K562 (cell line): ENCODE results near the gene ADSS1. TPM values are rescaled to one million over a fixed set of nuclear protein-coding genes. Genes with fewer than 3 reads are reported as not detected.
"Not testable (repeated sequence)": the region's sequence is repeated elsewhere in the genome, so short reads cannot be mapped to it uniquely, and the experiment has no call there.

ENCODE experiments used
- ATF7 ChIP-seq: fragments of 450-650 bp; IDR thresholded peaks from 2 replicates; pipeline ENCODE4 v1.7.1; 2014; ENCODE audit warnings: mild to moderate bottlenecking, moderate library complexity
- BCLAF1 ChIP-seq, 2 experiments: fragments of 450-650 bp in 1 of 2; IDR thresholded peaks; 2 replicates each; pipeline ENCODE4 v1.6.1; 2011 to 2017; ENCODE audit warnings: low read depth in 2 of 2, antibody characterized with exemption in 1 of 2, borderline replicate concordance in 1 of 2, low read length in 1 of 2, mild to moderate bottlenecking in 1 of 2, mixed read lengths in 1 of 2; ENCODE audit not compliant: control insufficient read depth in 1 of 2
- CTCF ChIP-seq, 3 experiments: IDR thresholded peaks in 2 of 3; conservative IDR thresholded peaks in 1 of 3; 2 replicates each; pipeline ENCODE4 v1.5.1; 2011 to 2012; ENCODE audit warnings: low read length in 3 of 3, mild to moderate bottlenecking in 3 of 3, control low read depth in 2 of 3, improper control_type of control experiment in 1 of 3, inconsistent platforms in 1 of 3, low read depth in 1 of 3, mixed read lengths in 1 of 3, moderate library complexity in 1 of 3; ENCODE audit not compliant: insufficient read depth in 2 of 3
- CTCFL ChIP-seq: IDR thresholded peaks from 2 replicates; pipeline ENCODE4 v1.6.1; 2011; ENCODE audit warnings: borderline replicate concordance, low read depth, mild to moderate bottlenecking, moderate library complexity, low read length; ENCODE audit not compliant: insufficient read depth, poor library complexity, severe bottlenecking
- CXXC5 ChIP-seq: fragments of 250-450 bp; sonication (Bioruptor Pico); IDR thresholded peaks from 2 replicates; pipeline ENCODE4 v1.8.0; 2022; ENCODE audit warnings: inconsistent platforms, mild to moderate bottlenecking, moderate library complexity
- FOXP1 ChIP-seq: sonication (generic); formaldehyde crosslinking; IDR thresholded peaks from 2 replicates; pipeline ENCODE4 v1.8.0; 2022; ENCODE audit warnings: mild to moderate bottlenecking, missing genetic modification reagents
- HNRNPL ChIP-seq: fragments of 200-400 bp; formaldehyde crosslinking; IDR thresholded peaks from 2 replicates; pipeline ENCODE4 v1.6.1; 2017; ENCODE audit warnings: low read depth, mild to moderate bottlenecking, low read length
- MYC ChIP-seq, 2 experiments: fragments of 250-450 bp in 1 of 2; sonication (Bioruptor Pico) in 1 of 2; IDR thresholded peaks; 2 replicates each; pipeline versions ENCODE4 v1.5.1 to v1.6.1; 2012 to 2021; ENCODE audit warnings: low read depth in 2 of 2, borderline replicate concordance in 1 of 2, improper control_type of control experiment in 1 of 2, low read length in 1 of 2, mild to moderate bottlenecking in 1 of 2, moderate library complexity in 1 of 2
- POLR2G ChIP-seq: fragments of 200-400 bp; formaldehyde crosslinking; IDR thresholded peaks from 2 replicates; pipeline ENCODE4 v1.6.1; 2017; ENCODE audit warnings: low read depth, mild to moderate bottlenecking, antibody characterized with exemption, low read length, moderate library complexity
- SMARCA5 ChIP-seq: fragments of 450-650 bp; IDR thresholded peaks from 2 replicates; pipeline ENCODE4 v1.6.1; 2016
- TFAP4 ChIP-seq: sonication (generic); formaldehyde crosslinking; IDR thresholded peaks from 2 replicates; pipeline ENCODE4 v1.8.0; 2022; ENCODE audit warnings: missing genetic modification reagents, mild to moderate bottlenecking, moderate library complexity, borderline replicate concordance
- TOE1 ChIP-seq, 2 experiments: fragments of 450-650 bp in 1 of 2; sonication (generic) in 1 of 2; formaldehyde crosslinking in 1 of 2; IDR thresholded peaks; 2 replicates each; pipeline versions ENCODE4 v1.7.1 to v1.8.0; 2016 to 2022; ENCODE audit warnings: borderline replicate concordance in 2 of 2, mild to moderate bottlenecking in 2 of 2, antibody characterized with exemption in 1 of 2, inconsistent platforms in 1 of 2, low read depth in 1 of 2, missing genetic modification reagents in 1 of 2, moderate library complexity in 1 of 2
- ZNF282 ChIP-seq: sonication (generic); formaldehyde crosslinking; IDR thresholded peaks from 2 replicates; pipeline ENCODE4 v1.8.1; 2023; ENCODE audit warnings: missing genetic modification reagents
- ZNF740 ChIP-seq, 3 experiments: fragments of 200-800 bp in 1 of 3; sonication (Bioruptor generic) in 1 of 3; sonication (generic) in 1 of 3; formaldehyde crosslinking in 1 of 3; IDR thresholded peaks; 2 replicates each; pipeline versions ENCODE4 v1.6.1 to v1.8.0; 2016 to 2022; ENCODE audit warnings: mild to moderate bottlenecking in 2 of 3, missing compliant biosample characterization in 2 of 3, missing genetic modification characterization in 2 of 3, missing genetic modification reagents in 1 of 3
- polyA plus RNA-seq, 8 experiments: library from polyadenylated mRNA; depleted of rRNA in 4 of 8; stranded (reverse) in 5 of 8; unstranded in 3 of 8; fragments of >200 nt; fragmentation: Nextera tagmentation in 2 of 8; fragmentation: Illumina TruSeq in 1 of 8; extraction: Ambion mirVana in 2 of 8; extraction: Trizol in 1 of 8; gene quantifications; 2 replicates each; pipeline versions ENCODE4 v1.2.1 to v1.2.3, GENCODE V29; 2011 to 2014; ENCODE audit warnings: inconsistent platforms in 1 of 8, missing spikeins in 1 of 8
- total RNA-seq, 7 experiments: library from RNA; depleted of rRNA in 6 of 7; stranded (reverse); fragments of >200 nt in 6 of 7; fragmentation: Illumina TruSeq in 2 of 7; extraction: Trizol in 2 of 7; gene quantifications; 2 replicates each; pipeline versions ENCODE4 v1.2.1 to v1.2.3, GENCODE V29; 2011 to 2021; ENCODE audit warnings: low replicate concordance in 1 of 7

Gene ADSS1
- total and polyA plus RNA-seq, 9 of the 15 experiments (the other 6 are each of a cell fraction or from before 2014, with no cell fraction given) = 0.53 to 5.9 (median 3.9) TPM

- peak; percentile 7 for TF ChIP-seq CTCFL
- peak; percentile 91; the same call in 1 of the 2 replicates for TF ChIP-seq ZNF282 (CRISPR knock-in tag)
- TF ChIP-seq BCLAF1 (IDR thresholded peaks at IDR 0.05; ENCODE audit: borderline replicate concordance in 1 of 2, control insufficient read depth in 1 of 2, low read depth in 2 of 2, low read length in 1 of 2) = peak in 1 of 2 experiments; percentile 83; a peak in 1 of 4 replicates
- TF ChIP-seq ATF7 = peak; percentile 34; the same call in 1 of the 2 replicates
- TF ChIP-seq TOE1 (IDR thresholded peaks at IDR 0.05; ENCODE audit: borderline replicate concordance) = 0 out of 2 replicates have a peak, but pooled peaks have one; percentile 20
- not testable (repeated sequence) for TF ChIP-seq TOE1 (CRISPR knock-in tag; IDR thresholded peaks at IDR 0.05; ENCODE audit: borderline replicate concordance, low read depth); ZNF740 (tag; IDR thresholded peaks at IDR 0.05)
- 0 out of 6 replicates have a peak, but pooled peaks of 1 of the 3 experiments have one; percentile 13 for TF ChIP-seq CTCF (IDR thresholded peaks at IDR 0.05 in 2 of 3, conservative IDR thresholded peaks at IDR 0.05 in 1 of 3; ENCODE audit: insufficient read depth in 2 of 3, low read depth in 1 of 3, low read length in 3 of 3)
- 0 out of 2 replicates have a peak, but pooled peaks have one; percentile 70 for TF ChIP-seq ZNF740 (CRISPR knock-in tag; IDR thresholded peaks at IDR 0.05)
- TF ChIP-seq TFAP4 (CRISPR knock-in tag) = peak; percentile 87
- TF ChIP-seq SMARCA5 = peak; percentile 70; the same call in 1 of the 2 replicates
- peak; percentile 97 for TF ChIP-seq FOXP1 (CRISPR knock-in tag)
- peak; percentile 77 for TF ChIP-seq POLR2G
- TF ChIP-seq CXXC5 (CRISPR knock-in tag) = peak; percentile 81
- TF ChIP-seq MYC (IDR thresholded peaks at IDR 0.05; ENCODE audit: low read depth, low read length) = peak; percentile 97
- peak; percentile 67; the same call in 1 of the 2 replicates for TF ChIP-seq MYC (CRISPR knock-in tag; IDR thresholded peaks at IDR 0.05; ENCODE audit: borderline replicate concordance, low read depth)
- 0 out of 2 replicates have a peak, but pooled peaks have one; percentile 48 for TF ChIP-seq HNRNPL
Measured at GRCh38 chr14:104729176-104729834, 5.3 kb downstream of the ADSS1 start (continued).
